AG08395 (cell line): ENCODE results near the gene PAM.
"Not testable (repeated sequence)": the region's sequence is repeated elsewhere in the genome, so short reads cannot be mapped to it uniquely, and the experiment has no call there.

Experiments
- DNase-seq: peaks from one replicate; pipeline ENCODE4 v3.0.0; 2012; ENCODE audit warnings: mixed read lengths, low spot score

The PAM gene

GRCh38 chr5:102999621-103000020 is 244.5 kb downstream of the PAM start:
- DNase-seq: not testable (repeated sequence)

- DNase-seq: no peak
Measured at GRCh38 chr5:103000089-103000488, 245.0 kb downstream of the PAM start.

- DNase-seq: no peak
Measured at GRCh38 chr5:103003872-103004271, 248.8 kb downstream of the PAM start.

- DNase-seq: no peak
Measured at GRCh38 chr5:103005276-103005675, 250.2 kb downstream of the PAM start.

GRCh38 chr5:103006921-103007320 is 251.8 kb downstream of the PAM start:
- no peak for DNase-seq

- DNase-seq: no peak
Measured at GRCh38 chr5:103010168-103010567, 255.1 kb downstream of the PAM start.

- DNase-seq: peak; percentile 5
Measured at GRCh38 chr5:103013933-103014552, 258.9 kb downstream of the PAM start.

GRCh38 chr5:103014983-103015382 is 259.9 kb downstream of the PAM start:
- no peak for DNase-seq

- no peak for DNase-seq
Measured at GRCh38 chr5:103016167-103016566, 261.1 kb downstream of the PAM start.

- no peak for DNase-seq
Measured at GRCh38 chr5:103019804-103020203, 264.7 kb downstream of the PAM start.

- no peak for DNase-seq
Measured at GRCh38 chr5:103021314-103021713, 266.2 kb downstream of the PAM start.

GRCh38 chr5:103027267-103027666 is 272.2 kb downstream of the PAM start:
- DNase-seq: no peak

GRCh38 chr5:103031607-103032006 is 276.5 kb downstream of the PAM start:
- DNase-seq: peak; percentile 12

- no peak for DNase-seq
Measured at GRCh38 chr5:103033696-103034095, 278.6 kb downstream of the PAM start.

GRCh38 chr5:103034662-103035392 is 279.7 kb downstream of the PAM start:
- DNase-seq: no peak

- DNase-seq: peak; percentile 6
Measured at GRCh38 chr5:103035701-103036100, 280.6 kb downstream of the PAM start.

- no peak for DNase-seq
Measured at GRCh38 chr5:103036601-103037000, 281.5 kb downstream of the PAM start.

GRCh38 chr5:103037673-103038455 is 282.8 kb downstream of the PAM start:
- no peak for DNase-seq

- DNase-seq: peak; percentile 26
Measured at GRCh38 chr5:103041071-103041676, 286.1 kb downstream of the PAM start.

GRCh38 chr5:103046706-103047105 is 291.6 kb downstream of the PAM start:
- not testable (repeated sequence) for DNase-seq

GRCh38 chr5:103057208-103058130 is 302.4 kb downstream of the PAM start:
- DNase-seq: no peak
